ENCODE results near the gene TMEM98.

DNA sequence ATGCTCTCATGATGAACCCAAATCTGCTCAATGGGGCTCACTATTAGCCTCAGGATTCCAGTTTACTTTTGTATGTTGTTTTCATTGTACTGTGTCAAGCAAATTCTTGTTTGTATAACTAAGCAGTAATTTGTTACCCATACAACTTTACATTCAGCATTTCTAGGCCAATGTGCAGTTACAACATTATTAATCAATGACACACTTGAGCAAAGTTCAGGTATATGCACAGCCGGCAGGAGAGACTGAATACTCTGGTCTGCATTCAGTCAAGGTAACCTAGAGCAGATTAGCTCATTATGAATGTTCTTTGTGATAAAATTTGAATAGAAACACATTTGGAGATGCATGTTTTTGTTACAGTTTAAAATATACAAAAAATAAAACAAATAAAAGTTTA lies 48.8 kb upstream of the TMEM98 start:
- TF ChIP-seq, protein P1, sequence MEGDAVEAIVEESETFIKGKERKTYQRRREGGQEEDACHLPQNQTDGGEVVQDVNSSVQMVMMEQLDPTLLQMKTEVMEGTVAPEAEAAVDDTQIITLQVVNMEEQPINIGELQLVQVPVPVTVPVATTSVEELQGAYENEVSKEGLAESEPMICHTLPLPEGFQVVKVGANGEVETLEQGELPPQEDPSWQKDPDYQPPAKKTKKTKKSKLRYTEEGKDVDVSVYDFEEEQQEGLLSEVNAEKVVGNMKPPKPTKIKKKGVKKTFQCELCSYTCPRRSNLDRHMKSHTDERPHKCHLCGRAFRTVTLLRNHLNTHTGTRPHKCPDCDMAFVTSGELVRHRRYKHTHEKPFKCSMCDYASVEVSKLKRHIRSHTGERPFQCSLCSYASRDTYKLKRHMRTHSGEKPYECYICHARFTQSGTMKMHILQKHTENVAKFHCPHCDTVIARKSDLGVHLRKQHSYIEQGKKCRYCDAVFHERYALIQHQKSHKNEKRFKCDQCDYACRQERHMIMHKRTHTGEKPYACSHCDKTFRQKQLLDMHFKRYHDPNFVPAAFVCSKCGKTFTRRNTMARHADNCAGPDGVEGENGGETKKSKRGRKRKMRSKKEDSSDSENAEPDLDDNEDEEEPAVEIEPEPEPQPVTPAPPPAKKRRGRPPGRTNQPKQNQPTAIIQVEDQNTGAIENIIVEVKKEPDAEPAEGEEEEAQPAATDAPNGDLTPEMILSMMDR (IDR thresholded peaks at IDR 0.05) = no peak
- TF ChIP-seq POLR2A (IDR thresholded peaks at IDR 0.05) (no peak), POLR2AphosphoS5 (IDR thresholded peaks at IDR 0.05) (no peak)
